ENCODE results near the gene PRPF39. TPM values are rescaled to one million over a fixed set of nuclear protein-coding genes. Genes with fewer than 3 reads are reported as not detected.

Gene PRPF39
- total and polyA plus RNA-seq, 2 of the 13 experiments (the other 11 are each of a cell fraction or from before 2014, with no cell fraction given): 44.2 to 65.0 TPM

DNA sequence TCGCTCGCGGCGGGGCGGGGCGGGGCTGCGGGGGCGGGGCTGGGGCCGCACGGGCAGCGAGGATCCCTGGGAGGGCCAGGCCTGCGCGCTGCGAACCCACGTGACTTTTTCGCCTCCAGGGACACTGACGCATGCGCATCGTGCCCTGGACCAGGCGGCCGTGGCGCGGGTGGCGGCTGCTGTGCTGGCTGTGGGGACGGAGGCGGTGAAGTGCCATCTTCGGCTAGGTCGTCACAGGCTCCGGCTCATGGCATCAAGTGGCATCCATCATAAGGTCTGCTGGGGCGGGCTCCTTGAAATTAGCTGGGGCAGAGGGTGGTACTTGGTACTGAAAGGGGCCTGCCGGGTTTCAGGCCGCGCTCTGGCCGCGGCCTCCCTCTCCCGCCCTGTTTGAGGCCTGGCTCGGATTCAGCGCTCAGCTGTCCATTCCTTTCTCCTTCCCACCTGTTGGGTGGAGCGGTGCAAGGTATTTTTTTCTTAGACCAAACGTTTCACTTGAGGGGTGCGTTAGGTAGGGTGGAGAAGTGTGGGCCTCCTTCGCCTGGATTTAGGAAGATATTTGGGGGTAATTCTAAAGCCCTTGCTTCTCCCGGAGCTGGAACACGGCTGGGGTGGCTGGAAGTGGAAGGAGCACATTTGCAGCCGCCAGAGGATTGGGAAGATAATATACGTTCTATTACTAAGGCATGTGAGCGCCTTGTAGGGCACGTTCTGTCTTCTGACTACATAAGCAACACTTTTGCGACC is at the start of gene PRPF39 (continued):
- peak; percentile 94 for TF ChIP-seq POLR2G (IDR thresholded peaks at IDR 0.05; ENCODE audit: low read depth, low read length)
- TF ChIP-seq ZSCAN31 (CRISPR knock-in tag; IDR thresholded peaks at IDR 0.05; ENCODE audit: low read depth): no peak
- TF ChIP-seq SAP130 (CRISPR knock-in tag; IDR thresholded peaks at IDR 0.05; ENCODE audit: low read depth): peak; percentile 83
- TF ChIP-seq CBX1 (IDR thresholded peaks at IDR 0.05; ENCODE audit: low read depth): peak; percentile 78
- no peak for TF ChIP-seq DPF2 (CRISPR knock-in tag; IDR thresholded peaks at IDR 0.05; ENCODE audit: borderline replicate concordance, low read depth)
- 0 out of 2 replicates have a peak, but pooled peaks have one; percentile 20 for TF ChIP-seq HOXD1 (CRISPR knock-in tag; IDR thresholded peaks at IDR 0.05)
- peak; percentile 75; the same call in 1 of the 2 replicates for TF ChIP-seq ARNTL (CRISPR knock-in tag; IDR thresholded peaks at IDR 0.05)
- no peak for TF ChIP-seq FIP1L1 (IDR thresholded peaks at IDR 0.05; ENCODE audit: borderline replicate concordance, insufficient read depth, low read depth, low read length)
- TF ChIP-seq ZFX (CRISPR knock-in tag; IDR thresholded peaks at IDR 0.05; ENCODE audit: low read depth): peak; percentile 98
- TF ChIP-seq, protein P1, sequence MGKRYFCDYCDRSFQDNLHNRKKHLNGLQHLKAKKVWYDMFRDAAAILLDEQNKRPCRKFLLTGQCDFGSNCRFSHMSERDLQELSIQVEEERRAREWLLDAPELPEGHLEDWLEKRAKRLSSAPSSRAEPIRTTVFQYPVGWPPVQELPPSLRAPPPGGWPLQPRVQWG (CRISPR knock-in tag; IDR thresholded peaks at IDR 0.05; ENCODE audit: borderline replicate concordance, low read depth): no peak
- TF ChIP-seq, protein P2, sequence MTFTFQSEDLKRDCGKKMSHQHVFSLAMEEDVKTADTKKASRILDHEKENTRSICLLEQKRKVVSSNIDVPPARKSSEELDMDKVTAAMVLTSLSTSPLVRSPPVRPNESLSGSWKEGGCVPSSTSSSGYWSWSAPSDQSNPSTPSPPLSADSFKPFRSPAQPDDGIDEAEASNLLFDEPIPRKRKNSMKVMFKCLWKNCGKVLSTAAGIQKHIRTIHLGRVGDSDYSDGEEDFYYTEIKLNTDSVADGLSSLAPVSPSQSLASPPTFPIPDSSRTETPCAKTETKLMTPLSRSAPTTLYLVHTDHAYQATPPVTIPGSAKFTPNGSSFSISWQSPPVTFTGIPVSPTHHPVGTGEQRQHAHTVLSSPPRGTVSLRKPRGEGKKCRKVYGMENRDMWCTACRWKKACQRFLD (CRISPR knock-in tag; IDR thresholded peaks at IDR 0.05; ENCODE audit: borderline replicate concordance): peak; percentile 60; the same call in 1 of the 2 replicates
- TF ChIP-seq, protein P3, sequence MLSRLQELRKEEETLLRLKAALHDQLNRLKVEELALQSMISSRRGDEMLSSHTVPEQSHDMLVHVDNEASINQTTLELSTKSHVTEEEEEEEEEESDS (CRISPR knock-in tag; IDR thresholded peaks at IDR 0.05; ENCODE audit: borderline replicate concordance): no peak
- TF ChIP-seq, protein P4, sequence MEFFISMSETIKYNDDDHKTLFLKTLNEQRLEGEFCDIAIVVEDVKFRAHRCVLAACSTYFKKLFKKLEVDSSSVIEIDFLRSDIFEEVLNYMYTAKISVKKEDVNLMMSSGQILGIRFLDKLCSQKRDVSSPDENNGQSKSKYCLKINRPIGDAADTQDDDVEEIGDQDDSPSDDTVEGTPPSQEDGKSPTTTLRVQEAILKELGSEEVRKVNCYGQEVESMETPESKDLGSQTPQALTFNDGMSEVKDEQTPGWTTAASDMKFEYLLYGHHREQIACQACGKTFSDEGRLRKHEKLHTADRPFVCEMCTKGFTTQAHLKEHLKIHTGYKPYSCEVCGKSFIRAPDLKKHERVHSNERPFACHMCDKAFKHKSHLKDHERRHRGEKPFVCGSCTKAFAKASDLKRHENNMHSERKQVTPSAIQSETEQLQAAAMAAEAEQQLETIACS (CRISPR knock-in tag; IDR thresholded peaks at IDR 0.05): no peak
- TF ChIP-seq, protein P5, sequence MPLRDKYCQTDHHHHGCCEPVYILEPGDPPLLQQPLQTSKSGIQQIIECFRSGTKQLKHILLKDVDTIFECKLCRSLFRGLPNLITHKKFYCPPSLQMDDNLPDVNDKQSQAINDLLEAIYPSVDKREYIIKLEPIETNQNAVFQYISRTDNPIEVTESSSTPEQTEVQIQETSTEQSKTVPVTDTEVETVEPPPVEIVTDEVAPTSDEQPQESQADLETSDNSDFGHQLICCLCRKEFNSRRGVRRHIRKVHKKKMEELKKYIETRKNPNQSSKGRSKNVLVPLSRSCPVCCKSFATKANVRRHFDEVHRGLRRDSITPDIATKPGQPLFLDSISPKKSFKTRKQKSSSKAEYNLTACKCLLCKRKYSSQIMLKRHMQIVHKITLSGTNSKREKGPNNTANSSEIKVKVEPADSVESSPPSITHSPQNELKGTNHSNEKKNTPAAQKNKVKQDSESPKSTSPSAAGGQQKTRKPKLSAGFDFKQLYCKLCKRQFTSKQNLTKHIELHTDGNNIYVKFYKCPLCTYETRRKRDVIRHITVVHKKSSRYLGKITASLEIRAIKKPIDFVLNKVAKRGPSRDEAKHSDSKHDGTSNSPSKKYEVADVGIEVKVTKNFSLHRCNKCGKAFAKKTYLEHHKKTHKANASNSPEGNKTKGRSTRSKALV (CRISPR knock-in tag; IDR thresholded peaks at IDR 0.05): no peak
- no peak for TF ChIP-seq ZNF337 (CRISPR knock-in tag; IDR thresholded peaks at IDR 0.05; ENCODE audit: borderline replicate concordance, low read depth)
- TF ChIP-seq NFRKB (IDR thresholded peaks at IDR 0.05): no peak
- no peak for TF ChIP-seq DR1 (CRISPR knock-in tag; IDR thresholded peaks at IDR 0.05)
- no peak for TF ChIP-seq ZNF616 (CRISPR knock-in tag; IDR thresholded peaks at IDR 0.05; ENCODE audit: low read depth)
- no peak for TF ChIP-seq ZFP1 (CRISPR knock-in tag; IDR thresholded peaks at IDR 0.05)
- TF ChIP-seq NR2F1 (CRISPR knock-in tag; IDR thresholded peaks at IDR 0.05): no peak
- no peak for TF ChIP-seq RFXANK (CRISPR knock-in tag; IDR thresholded peaks at IDR 0.05)
- TF ChIP-seq ZNF136 (CRISPR knock-in tag; IDR thresholded peaks at IDR 0.05; ENCODE audit: low read depth): no peak
- TF ChIP-seq ZC3H4 (CRISPR knock-in tag; IDR thresholded peaks at IDR 0.05; ENCODE audit: borderline replicate concordance): no peak
- no peak for TF ChIP-seq U2AF1 (optimal IDR thresholded peaks at IDR 0.05; ENCODE audit: low read depth, low read length)
- no peak for TF ChIP-seq EED (CRISPR knock-in tag; IDR thresholded peaks at IDR 0.05)
- no peak for TF ChIP-seq GTF3A (CRISPR knock-in tag; conservative IDR thresholded peaks at IDR 0.05)

Data from HepG2 (cell line).